Measurements from ENCODE around the gene SPDYE4.

The SPDYE4 gene

DNA sequence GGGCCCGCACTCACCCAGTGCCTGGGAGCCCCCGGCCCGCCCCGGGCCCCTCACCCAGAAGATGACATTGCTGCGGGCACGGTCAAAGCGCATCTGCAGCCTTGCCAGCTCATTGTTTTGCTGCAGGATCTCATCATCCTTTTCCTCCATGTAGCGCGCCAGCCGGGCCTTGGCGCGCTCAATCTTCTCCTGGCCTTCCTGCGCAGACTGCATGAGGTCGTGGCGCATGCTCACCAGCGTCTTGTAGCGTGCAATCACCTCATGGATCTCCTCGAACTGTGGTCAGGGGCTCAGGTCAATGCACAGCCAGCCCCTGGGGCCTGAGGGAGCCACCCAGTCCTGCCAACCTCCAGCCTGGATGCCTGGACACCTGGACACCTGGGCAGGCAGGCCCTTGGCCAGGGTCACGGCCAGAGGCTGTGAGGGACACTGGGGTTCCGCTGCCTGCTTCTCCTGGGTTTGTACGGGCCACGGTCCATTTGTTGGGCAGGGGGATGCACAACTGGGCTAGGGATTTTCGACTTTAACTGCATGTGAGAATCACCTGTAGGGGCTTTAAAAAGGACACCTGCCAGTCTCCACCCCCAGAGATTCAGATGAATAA is 22.9 kb downstream of the SPDYE4 start:
- TF ChIP-seq CTCF (IDR thresholded peaks at IDR 0.05; ENCODE audit: borderline replicate concordance, control extremely low read depth, extremely low read depth, insufficient read depth, missing control alignments): no peak
- DNase-seq (ENCODE audit: low spot score): no peak
- in situ Hi-C loops (cut with MboI; ENCODE audit: low sequenced_read_pairs, unreplicated experiment): no loop called here

- no peak for DNase-seq (ENCODE audit: low spot score)
- TF ChIP-seq CTCF (IDR thresholded peaks at IDR 0.05; ENCODE audit: borderline replicate concordance, control extremely low read depth, extremely low read depth, insufficient read depth, missing control alignments): no peak
- in situ Hi-C loops (cut with MboI; ENCODE audit: low sequenced_read_pairs, unreplicated experiment): no loop called here
Measured at GRCh38 chr17:8734876-8735275, 23.5 kb downstream of the SPDYE4 start.

- no peak for TF ChIP-seq CTCF (IDR thresholded peaks at IDR 0.05; ENCODE audit: borderline replicate concordance, control extremely low read depth, extremely low read depth, insufficient read depth, missing control alignments)
- DNase-seq (ENCODE audit: low spot score): no peak
- in situ Hi-C loops (cut with MboI; ENCODE audit: low sequenced_read_pairs, unreplicated experiment): no loop called here
Measured at GRCh38 chr17:8732406-8733085, 25.8 kb downstream of the SPDYE4 start.

GRCh38 chr17:8729860-8730259 is 28.5 kb downstream of the SPDYE4 start:
- DNase-seq (ENCODE audit: low spot score): no peak
- in situ Hi-C loops (cut with MboI; ENCODE audit: low sequenced_read_pairs, unreplicated experiment): no loop called here
- TF ChIP-seq CTCF (IDR thresholded peaks at IDR 0.05; ENCODE audit: borderline replicate concordance, control extremely low read depth, extremely low read depth, insufficient read depth, missing control alignments): no peak

- DNase-seq (ENCODE audit: low spot score): no peak
- no peak for TF ChIP-seq CTCF (IDR thresholded peaks at IDR 0.05; ENCODE audit: borderline replicate concordance, control extremely low read depth, extremely low read depth, insufficient read depth, missing control alignments)
- in situ Hi-C loops (cut with MboI; ENCODE audit: low sequenced_read_pairs, unreplicated experiment): no loop called here
Measured at GRCh38 chr17:8729421-8729820, 28.9 kb downstream of the SPDYE4 start.

GRCh38 chr17:8728971-8729370 is 29.4 kb downstream of the SPDYE4 start:
- in situ Hi-C loops (cut with MboI; ENCODE audit: low sequenced_read_pairs, unreplicated experiment): no loop called here
- no peak for TF ChIP-seq CTCF (IDR thresholded peaks at IDR 0.05; ENCODE audit: borderline replicate concordance, control extremely low read depth, extremely low read depth, insufficient read depth, missing control alignments)
- DNase-seq (ENCODE audit: low spot score): no peak

Measured in GM13976 (cell line).